GM10248 (cell line): ENCODE data around the gene DNAJC16.

Experiments
- CTCF ChIA-PET: fragments of 300-600 bp; sonication (Branson Sonifier 250); formaldehyde crosslinking; extraction: SDS; loops from one replicate; lab custom pipeline; 2021; ENCODE audit warnings: antibody characterized with exemption; lab: Yijun Ruan, JAX
- POLR2A ChIA-PET: fragments of 350-650 bp; sonication (Branson Sonifier 250); formaldehyde crosslinking; extraction: SDS; loops from one replicate; lab custom pipeline; 2020; ENCODE audit warnings: antibody characterized with exemption; lab: Yijun Ruan, JAX
- DNase-seq: peaks from one replicate; pipeline ENCODE4 v3.0.0; 2012; ENCODE audit errors: extremely low spot score
- CTCF ChIP-seq: IDR thresholded peaks from 2 replicates; pipeline ENCODE4 v1.5.1; 2012; ENCODE audit warnings: mild to moderate bottlenecking, low read depth; ENCODE audit errors: extremely low read depth, missing control alignments, control extremely low read depth

Gene DNAJC16

DNA sequence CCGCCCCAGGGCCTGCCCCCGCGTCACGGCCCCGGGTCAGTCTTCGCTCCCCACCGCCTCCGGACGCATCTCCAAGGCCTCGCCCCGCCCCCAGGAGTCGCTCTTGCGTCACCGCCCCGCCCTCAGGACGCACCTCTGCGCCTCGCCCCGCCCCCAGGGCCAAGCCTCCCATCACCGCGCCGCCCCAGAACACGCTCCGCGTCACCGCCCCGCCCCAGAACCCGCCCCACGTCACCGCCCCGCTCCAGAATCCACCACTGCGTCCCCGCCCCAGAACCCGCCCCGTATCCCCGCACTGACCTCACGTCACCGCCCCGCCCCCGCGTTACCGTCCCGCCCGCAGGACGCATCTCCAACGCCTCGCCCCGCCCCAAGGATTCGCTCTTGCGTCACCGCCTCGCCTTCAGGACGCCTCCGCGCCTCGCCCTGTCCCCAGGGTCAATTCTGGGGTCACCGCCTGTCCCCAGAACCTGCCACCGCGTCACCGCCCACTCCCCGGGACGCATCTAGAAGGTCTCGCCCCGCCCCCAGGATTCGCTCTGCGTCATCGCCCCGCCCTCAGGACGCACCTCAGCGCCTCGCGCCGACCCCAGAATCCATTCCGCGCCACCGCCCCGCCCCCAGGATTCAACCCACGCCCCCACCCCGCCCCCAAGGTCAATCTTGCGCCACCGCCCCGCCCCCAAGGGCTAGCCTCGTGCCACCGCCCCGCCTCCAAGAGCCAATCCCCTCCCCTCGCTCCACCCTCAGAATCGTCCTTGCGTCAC is 2.2 kb upstream of the DNAJC16 start:
- no peak for TF ChIP-seq CTCF
- DNase-seq, result peak; percentile 96
- ChIA-PET POLR2A (no interaction called here), CTCF (no interaction called here)

DNA sequence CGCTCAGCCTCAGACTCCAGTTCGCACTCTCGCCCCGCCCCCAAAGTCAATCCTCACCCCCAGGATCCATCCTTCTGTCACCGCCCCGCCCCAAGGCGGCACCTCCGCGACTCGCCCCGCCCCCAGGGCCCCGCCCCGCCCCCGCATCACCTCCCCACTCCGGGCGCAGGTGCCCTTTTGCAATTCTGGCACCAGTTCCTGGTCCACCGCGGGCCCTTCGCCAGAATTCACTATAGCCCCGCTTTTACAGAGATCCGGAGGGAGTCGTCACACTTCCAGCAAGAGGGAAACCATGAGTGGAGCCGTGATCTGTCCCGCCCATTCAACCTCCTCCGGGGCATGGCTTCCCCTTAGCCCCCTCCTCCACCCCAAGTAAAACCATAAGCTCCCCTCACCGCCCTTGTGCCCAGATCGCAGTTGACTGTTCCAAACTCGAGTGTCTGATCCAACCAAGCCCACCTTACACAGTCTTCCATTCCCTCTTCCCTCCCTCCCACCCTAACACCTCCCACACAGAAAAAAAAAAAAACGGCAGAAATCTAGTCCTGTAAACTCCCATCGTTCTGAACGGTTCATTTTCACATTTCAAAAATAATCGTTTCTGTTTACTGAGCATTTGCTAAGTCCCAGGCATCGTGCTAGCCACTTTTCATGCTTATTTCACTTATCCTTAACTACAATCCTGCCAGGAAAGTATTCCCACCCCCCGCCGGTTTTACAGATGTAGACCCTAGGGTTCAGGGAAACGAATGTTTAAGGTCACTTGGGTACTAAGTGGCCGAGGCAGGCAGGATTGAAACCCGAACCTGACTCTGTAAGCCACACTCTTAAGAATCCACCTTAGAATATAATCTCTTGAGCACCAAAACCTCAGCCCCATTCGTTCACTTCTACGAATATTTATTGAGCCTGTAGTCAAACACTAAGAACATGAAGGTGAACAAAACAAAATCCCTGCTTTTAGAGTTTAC is 1.3 kb upstream of the DNAJC16 start:
- no peak for DNase-seq
- ChIA-PET CTCF (no interaction called here), POLR2A (no interaction called here)
- no peak for TF ChIP-seq CTCF

DNA sequence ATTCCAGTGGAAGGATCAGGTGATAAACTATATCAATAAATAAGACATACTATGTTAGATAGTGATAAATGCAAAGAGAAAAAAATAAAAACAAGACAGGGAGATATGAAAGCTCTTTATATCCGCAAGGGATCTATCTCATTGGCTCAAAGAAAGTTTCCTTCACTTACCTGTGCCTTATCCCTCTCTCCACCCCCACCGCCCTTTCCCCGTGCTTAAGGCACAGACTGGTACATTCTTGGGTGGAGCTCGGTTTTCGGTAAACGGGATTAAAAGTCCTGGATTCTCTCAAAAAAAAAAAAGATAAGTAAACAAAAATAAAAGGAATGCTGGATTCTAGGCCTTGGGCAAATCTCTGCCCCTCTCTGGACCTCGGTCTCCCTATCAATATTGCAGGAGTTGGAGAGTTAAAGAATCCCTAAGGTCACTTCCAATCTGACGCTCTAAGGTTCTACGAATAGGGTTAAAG is 593 bp upstream of the DNAJC16 start:
- POLR2A ChIA-PET, result interaction anchor here (0.9 kb wide), 1 partner anchor 1774 kb away, joined by 4 read pairs; no protein-coding TSS in a partner anchor

DNA sequence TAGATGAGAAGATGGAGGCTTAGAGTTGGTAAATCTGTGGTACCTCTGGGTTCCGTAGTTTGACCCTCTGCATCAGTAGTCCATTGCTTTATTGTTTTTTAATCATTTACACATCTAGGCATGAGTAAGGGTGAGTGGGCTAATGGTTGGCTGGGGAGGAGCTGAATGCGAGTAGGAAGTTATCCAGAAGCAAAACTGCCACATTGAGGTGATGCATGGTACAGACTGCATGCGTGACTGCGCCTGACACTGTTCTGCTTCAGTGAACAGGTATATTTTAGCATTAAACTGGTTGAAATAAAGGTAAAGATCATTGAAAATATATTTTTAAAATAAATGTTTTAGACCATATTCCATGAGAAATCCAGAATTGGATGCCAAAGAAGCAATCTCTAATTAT is 4.4 kb downstream of the DNAJC16 start:
- TF ChIP-seq CTCF, result no peak
- no peak for DNase-seq
- ChIA-PET POLR2A (no interaction called here), CTCF (no interaction called here)

More for the DNA sequence above, 593 bp upstream of the DNAJC16 start:
- DNase-seq, result no peak
- CTCF ChIA-PET, result no interaction called here
- TF ChIP-seq CTCF, result no peak

DNA sequence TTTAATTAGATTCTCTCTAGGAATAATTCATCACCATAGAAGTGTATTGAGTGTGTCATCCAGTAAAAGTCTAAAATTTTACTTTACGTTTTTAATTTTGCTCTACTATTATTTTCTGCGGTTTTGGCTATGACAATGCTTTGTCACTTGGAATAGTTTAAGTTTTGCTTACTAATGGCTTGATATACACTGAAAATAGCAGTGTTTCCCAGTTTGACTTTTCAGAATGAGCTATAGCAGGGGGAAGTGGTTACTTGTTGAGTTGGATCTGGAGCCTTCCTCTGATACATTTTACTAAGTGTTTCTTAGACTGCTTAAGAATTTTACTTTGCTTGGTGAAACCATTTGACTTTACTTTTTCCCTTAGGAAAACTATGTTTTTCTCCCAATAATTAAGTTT is 5.0 kb downstream of the DNAJC16 start:
- TF ChIP-seq CTCF, result no peak
- no peak for DNase-seq
- POLR2A ChIA-PET, result no interaction called here
- CTCF ChIA-PET, result no interaction called here

- no peak for DNase-seq
- ChIA-PET CTCF (interaction anchor here (0.9 kb wide), 1 partner anchor 10 kb away, joined by 3 read pairs; no protein-coding TSS in a partner anchor), POLR2A (no interaction called here)
- TF ChIP-seq CTCF, result no peak
These were observed 12.1 kb downstream of the DNAJC16 start for GRCh38 chr1:15538771-15539170.
